RWPE1 (cell line): ENCODE results near the gene EYA4.

Source experiments
- CTCF ChIA-PET: fragments of 350-600 bp; sonication (Branson Sonifier 250); formaldehyde crosslinking; extraction: SDS; loops from one replicate; lab custom pipeline; 2021; lab: Yijun Ruan, JAX
- POLR2A ChIA-PET: fragments of 400-600 bp; formaldehyde crosslinking; extraction: SDS; loops from one replicate; lab custom pipeline; 2020; ENCODE audit warnings: antibody characterized with exemption; ENCODE audit not compliant: low non-redundant PET; lab: Yijun Ruan, JAX
- DNase-seq: peaks from one replicate; pipeline ENCODE4 v3.0.0; 2012; ENCODE audit warnings: low spot score
- H3K27ac ChIP-seq: fragments of 450-650 bp; 2 replicates; pipeline ENCODE4 v1.5.1; 2017
- CTCF ChIP-seq: fragments of 450-650 bp; conservative IDR thresholded peaks from 2 replicates; pipeline ENCODE4 v1.5.1; 2017; ENCODE audit warnings: low read depth, mild to moderate bottlenecking

EYA4 gene

DNA sequence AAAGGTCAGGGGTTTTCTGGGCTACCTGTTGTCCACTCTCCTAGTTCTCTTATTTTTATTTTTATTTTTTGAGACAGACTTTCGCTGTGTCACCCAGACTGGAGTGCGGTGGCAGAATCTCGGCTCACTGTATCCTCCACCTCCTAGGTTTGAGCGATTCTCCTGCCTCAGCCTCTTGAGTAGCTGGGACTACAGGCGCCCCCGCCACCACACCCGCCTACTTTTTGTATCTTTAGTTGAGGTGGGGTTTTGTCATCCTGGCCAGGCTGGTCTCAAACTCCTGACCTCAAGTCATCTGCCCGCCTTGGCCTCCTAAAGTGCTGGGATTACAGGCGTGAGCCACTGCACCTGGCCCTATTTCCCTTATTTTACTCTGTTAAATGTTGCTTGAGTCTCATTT lies 149.0 kb downstream of the EYA4 start:
- POLR2A ChIA-PET: no interaction called here
- H3K27ac ChIP-seq: no peak overlapping the region
- DNase-seq: no peak
- CTCF ChIA-PET: no interaction called here
- no peak for TF ChIP-seq CTCF

DNA sequence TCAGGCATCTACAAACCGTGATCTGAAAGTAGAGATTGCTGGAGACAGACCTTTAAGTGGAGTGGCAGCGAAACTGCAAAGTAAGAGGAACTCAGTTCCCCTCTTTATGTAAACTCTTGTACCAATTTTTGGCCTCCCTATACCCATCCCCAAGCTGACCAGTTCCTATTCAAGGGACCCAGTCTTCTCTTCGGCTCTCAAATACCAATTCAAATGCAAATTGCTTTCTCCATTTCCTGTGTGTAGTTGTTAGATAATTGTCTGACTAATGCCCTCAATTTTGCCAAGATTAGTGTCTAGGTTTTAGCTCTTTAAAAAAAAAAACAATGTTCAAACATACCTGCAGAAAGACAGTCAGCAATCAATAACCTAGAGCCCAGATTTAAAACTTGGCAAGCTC lies 150.9 kb downstream of the EYA4 start:
- no peak for TF ChIP-seq CTCF
- ChIA-PET CTCF (no interaction called here), POLR2A (no interaction called here)
- DNase-seq: no peak
- no peak overlapping the region for H3K27ac ChIP-seq

- ChIA-PET POLR2A (no interaction called here), CTCF (no interaction called here)
- no peak overlapping the region for H3K27ac ChIP-seq
- TF ChIP-seq CTCF: no peak
- DNase-seq: no peak
Observed at GRCh38 chr6:133392641-133393040, 151.5 kb downstream of the EYA4 start.

DNA sequence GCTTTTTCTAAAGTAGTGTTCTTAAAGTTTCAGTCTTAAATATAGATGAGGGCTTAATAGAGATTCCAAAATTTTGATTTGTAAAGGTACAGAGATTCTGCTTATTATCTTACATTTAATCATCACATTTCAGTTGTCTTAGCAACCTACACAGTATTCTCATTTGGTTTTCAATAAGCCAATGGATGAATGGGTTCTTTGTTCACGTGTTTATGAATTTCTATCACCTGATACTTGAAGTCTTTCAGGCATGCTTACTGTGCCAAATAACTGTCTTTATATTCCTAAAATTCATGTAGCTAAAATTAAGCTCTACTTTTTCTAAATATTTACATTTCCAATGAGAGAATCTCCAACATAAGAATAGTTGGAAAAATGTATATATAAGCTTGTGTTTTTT lies 152.7 kb downstream of the EYA4 start:
- no peak for DNase-seq
- no peak overlapping the region for H3K27ac ChIP-seq
- no peak for TF ChIP-seq CTCF
- POLR2A ChIA-PET: no interaction called here
- CTCF ChIA-PET: interaction anchor here (0.6 to 0.7 kb wide), 2 partner anchors 10 to 53 kb away, joined by 3 to 4 read pairs; no protein-coding TSS in a partner anchor

DNA sequence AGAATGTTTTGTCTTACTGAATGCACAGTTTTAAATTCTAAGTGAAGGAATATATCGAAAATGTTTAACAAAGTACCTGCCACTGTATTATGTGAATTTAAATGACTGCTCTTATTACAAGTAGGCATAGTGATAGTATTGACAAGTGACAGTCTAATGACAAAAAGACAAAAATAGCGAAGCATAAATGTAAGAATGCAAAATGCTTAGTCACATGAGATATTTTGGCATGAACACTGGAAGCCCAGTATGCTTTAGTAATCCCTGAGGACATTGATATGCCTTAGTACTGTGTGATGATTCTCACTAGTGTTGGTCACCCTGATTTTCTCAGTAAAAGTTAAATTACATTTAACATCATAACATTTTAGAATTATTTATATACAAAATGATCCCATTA lies 153.5 kb downstream of the EYA4 start:
- DNase-seq: no peak
- POLR2A ChIA-PET: no interaction called here
- no peak for TF ChIP-seq CTCF
- CTCF ChIA-PET: no interaction called here
- no peak overlapping the region for H3K27ac ChIP-seq

DNA sequence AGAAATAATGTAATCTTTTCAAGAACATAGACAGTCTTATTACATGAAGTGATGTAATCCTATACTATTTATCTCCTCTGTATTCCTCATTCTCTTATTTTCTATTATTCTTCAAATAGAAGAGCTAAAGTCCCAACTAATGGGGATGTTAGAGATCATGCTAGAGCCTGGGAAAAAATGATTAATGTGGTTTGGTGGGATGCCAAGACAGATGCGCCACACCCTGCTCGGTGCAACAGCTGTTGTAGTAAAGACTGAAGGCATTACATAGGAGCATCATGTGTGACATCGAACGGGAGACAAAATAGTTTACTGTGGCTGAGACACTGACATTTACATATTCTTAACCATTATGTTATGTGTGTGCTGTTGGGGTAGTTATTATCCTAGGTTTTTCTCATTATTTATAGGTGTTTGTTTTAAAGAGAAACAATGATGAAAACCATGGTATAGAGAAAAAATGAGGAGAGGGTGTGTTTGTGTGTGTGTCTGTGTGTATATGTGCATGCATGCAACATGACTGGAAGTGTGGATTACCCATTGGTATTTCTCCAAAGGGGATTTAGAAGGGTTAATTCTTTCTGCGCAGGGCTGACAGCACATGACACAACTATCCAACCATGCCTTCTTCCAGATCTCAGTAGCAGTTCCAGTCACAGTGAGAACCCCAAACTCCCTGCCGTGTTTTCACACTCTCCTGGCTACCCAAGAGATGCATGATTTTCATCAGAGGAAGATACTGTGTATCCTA lies 155.3 kb downstream of the EYA4 start:
- ChIA-PET CTCF (interaction anchor here (0.6 kb wide), 1 partner anchor 32 kb away, joined by 6 read pairs; no protein-coding TSS in a partner anchor), POLR2A (no interaction called here)
- no peak for TF ChIP-seq CTCF
- peak; percentile 30 for DNase-seq
- H3K27ac ChIP-seq: no peak overlapping the region
